CD14-positive monocyte (primary cell): ENCODE data around the gene KRT85. TPM values are rescaled to one million over a fixed set of nuclear protein-coding genes. Genes with fewer than 3 reads are reported as not detected.

ENCODE experiments used
- DNase-seq, 3 donors: peaks; one replicate each; pipeline ENCODE4 v3.0.0-alpha.2; 2011 to 2022
- H2AFZ ChIP-seq: 2 replicates; pipeline ENCODE4 v1.6.0; 2012; ENCODE audit warnings: mild to moderate bottlenecking, low read depth, low read length, inconsistent platforms; ENCODE audit not compliant: insufficient read depth, poor library complexity, severe bottlenecking
- H3K27ac ChIP-seq, 2 donors: 1 replicate in 1 of 2; 2 replicates in 1 of 2; pipeline ENCODE4 v1.5.1; 2012 to 2013; ENCODE audit warnings: low read length in 2 of 2, control low read depth in 1 of 2, inconsistent platforms in 1 of 2, low read depth in 1 of 2, mild to moderate bottlenecking in 1 of 2
- H3K27me3 ChIP-seq, 2 donors: one replicate each; pipeline versions ENCODE4 v1.6.0 to v1.6.1; 2011 to 2013; ENCODE audit warnings: low read length in 2 of 2; ENCODE audit not compliant: control insufficient read depth in 2 of 2, insufficient read depth in 2 of 2
- H3K36me3 ChIP-seq, 2 donors: replicated peaks in 1 of 2; 1 replicate in 1 of 2; 2 replicates in 1 of 2; pipeline versions ENCODE4 v1.5.1 to v1.6.1; 2012 to 2013; ENCODE audit warnings: low read length in 2 of 2, control low read depth in 1 of 2, inconsistent platforms in 1 of 2, mild to moderate bottlenecking in 1 of 2; ENCODE audit not compliant: insufficient read depth in 2 of 2, control insufficient read depth in 1 of 2
- H3K4me1 ChIP-seq, 2 donors: 1 replicate in 1 of 2; 2 replicates in 1 of 2; pipeline versions ENCODE4 v1.5.1 to v1.6.1; 2012 to 2013; ENCODE audit warnings: low read length in 2 of 2, control low read depth in 1 of 2, inconsistent platforms in 1 of 2, mild to moderate bottlenecking in 1 of 2, moderate library complexity in 1 of 2; ENCODE audit not compliant: insufficient read depth in 2 of 2, control insufficient read depth in 1 of 2
- H3K4me2 ChIP-seq: replicated peaks from 2 replicates; pipeline ENCODE3; 2012; ENCODE audit warnings: low read length, moderate library complexity, mild to moderate bottlenecking; ENCODE audit not compliant: poor library complexity, severe bottlenecking; ENCODE audit errors: extremely low read depth
- H3K4me3 ChIP-seq, 3 experiments: fragments of 200-600 bp in 1 of 3; sonication (generic) in 1 of 3; replicated peaks in 1 of 3; 1 replicate in 2 of 3; 2 replicates in 1 of 3; pipeline ENCODE4 v1.5.1; 2011 to 2013; ENCODE audit warnings: low read length in 3 of 3, mild to moderate bottlenecking in 3 of 3, control low read depth in 2 of 3, low read depth in 2 of 3, inconsistent platforms in 1 of 3, moderate library complexity in 1 of 3
- H3K79me2 ChIP-seq: 2 replicates; pipeline ENCODE4 v1.6.0; 2012; ENCODE audit warnings: mild to moderate bottlenecking, control low read depth, inconsistent platforms, low read length, moderate library complexity; ENCODE audit not compliant: insufficient read depth
- H3K9ac ChIP-seq: 2 replicates; pipeline ENCODE4 v1.6.0; 2017; ENCODE audit warnings: low read length, mild to moderate bottlenecking; ENCODE audit not compliant: insufficient read depth, poor library complexity, severe bottlenecking
- H3K9me3 ChIP-seq, 2 donors: replicated peaks in 1 of 2; 1 replicate in 1 of 2; 2 replicates in 1 of 2; pipeline versions ENCODE4 v1.5.1 to v1.6.1; 2012 to 2013; ENCODE audit warnings: low read length in 2 of 2, control low read depth in 1 of 2; ENCODE audit not compliant: control insufficient read depth in 1 of 2, insufficient read depth in 1 of 2
- H4K20me1 ChIP-seq: 2 replicates; pipeline ENCODE4 v1.6.0; 2012; ENCODE audit warnings: mild to moderate bottlenecking, low read length, control low read depth, moderate library complexity; ENCODE audit not compliant: insufficient read depth
- H3K27ac Mint-ChIP-seq, 7 donors: one replicate each; pipeline ENCODE4 v1.8.0; 2020; ENCODE audit warnings: mild to moderate bottlenecking in 7 of 7, mixed read lengths in 7 of 7, moderate library complexity in 6 of 7, inconsistent platforms in 2 of 7
- H3K27me3 Mint-ChIP-seq, 3 donors: one replicate each; pipeline ENCODE4 v1.8.0; 2021 to 2022; ENCODE audit warnings: low read depth in 3 of 3, mild to moderate bottlenecking in 3 of 3, mixed read lengths in 3 of 3, moderate library complexity in 3 of 3, inconsistent platforms in 1 of 3
- H3K36me3 Mint-ChIP-seq, 2 donors: one replicate each; pipeline ENCODE4 v1.8.0; 2020; ENCODE audit warnings: mixed read lengths in 2 of 2, inconsistent platforms in 1 of 2, mild to moderate bottlenecking in 1 of 2
- H3K4me1 Mint-ChIP-seq: one replicate; pipeline ENCODE4 v1.8.0; 2020; ENCODE audit warnings: mild to moderate bottlenecking, mixed read lengths
- H3K4me3 Mint-ChIP-seq, 2 donors: one replicate each; pipeline ENCODE4 v1.8.0; 2020; ENCODE audit warnings: mild to moderate bottlenecking in 2 of 2, mixed read lengths in 2 of 2, moderate library complexity in 1 of 2
- H3K9me3 Mint-ChIP-seq, 7 donors: one replicate each; pipeline ENCODE4 v1.8.0; 2020 to 2022; ENCODE audit warnings: mixed read lengths in 7 of 7, mild to moderate bottlenecking in 6 of 7, moderate library complexity in 6 of 7, inconsistent platforms in 2 of 7
- WGBS: methylation state at CpG from one replicate; pipeline ENCODE4 v1.1.5; 2013; ENCODE audit warnings: missing lambda C conversion rate; ENCODE audit not compliant: insufficient coverage; 5-methylcytosine and 5-hydroxymethylcytosine counted together
- intact Hi-C, 2 donors: fragments of 100-400 bp; cut with micrococcal nuclease; formaldehyde crosslinking; loops; one replicate each; pipeline versions ENCODE4 v1.15.0 to v1.15.1; 2023
- polyA plus RNA-seq, 3 donors: library from polyadenylated mRNA; depleted of rRNA in 1 of 3; unstranded in 2 of 3; stranded (reverse) in 1 of 3; fragments of 300-500 nt in 2 of 3; fragments of >200 nt in 1 of 3; fragmentation: Illumina TruSeq in 2 of 3; gene quantifications; 1 replicate in 2 of 3; 2 replicates in 1 of 3; pipeline ENCODE4 v1.2.3, GENCODE V29; 2012 to 2021
- TF ChIP-seq, protein P1 (sequence below): fragments of 200-600 bp; IDR thresholded peaks from one replicate; pipeline ENCODE4 v1.8.0; 2022; ENCODE audit warnings: antibody characterized with exemption, mild to moderate bottlenecking

KRT85 gene
- polyA plus RNA-seq, 3 donors: not detected

DNA sequence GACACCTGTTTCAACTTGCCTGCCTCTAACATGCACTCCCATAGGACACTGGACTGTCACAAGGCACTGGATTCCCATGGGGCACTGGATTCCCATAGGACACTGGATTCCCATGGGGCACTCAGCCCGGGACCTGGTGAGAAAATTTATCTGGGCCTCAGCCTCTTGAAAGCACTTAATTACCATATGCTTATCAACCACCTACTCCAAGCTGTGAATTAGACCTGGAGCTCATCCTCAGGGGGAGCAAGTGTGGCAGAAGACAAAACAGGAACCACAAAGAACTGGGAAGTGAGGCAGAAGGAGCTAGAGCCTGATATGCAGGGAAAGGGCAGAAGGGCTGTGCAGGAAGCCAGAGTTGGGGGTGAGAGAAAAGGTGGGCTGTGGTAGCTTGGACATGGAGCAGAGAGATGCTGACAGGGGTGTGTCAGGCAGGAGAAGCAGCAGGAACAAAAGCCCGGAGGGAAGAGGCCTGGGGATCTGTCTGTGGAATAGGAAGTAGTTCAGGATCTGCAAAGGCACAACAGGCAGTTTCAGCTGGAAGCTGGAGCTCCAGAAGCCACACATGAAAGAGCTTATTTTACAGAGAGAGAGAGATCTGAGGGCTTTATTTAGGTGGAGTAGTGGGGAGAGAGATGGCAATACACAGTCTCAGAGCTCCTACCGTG lies 35.7 kb upstream of the KRT85 start:
- H3K9me3 Mint-ChIP-seq: peaks cover 0 to 2% (median 0%) of the 10 kb centered on the region in 7 donors
- Histone ChIP-seq H3K36me3 (no peaks in the 10 kb centered on the region), H4K20me1 (no peaks in the 10 kb centered on the region), H3K4me2 (no peak overlapping the region), H3K4me3 (no peak overlapping the region), H3K9ac (no peak overlapping the region), H3K79me2 (no peaks in the 10 kb centered on the region), H3K4me1 (no peaks in the 10 kb centered on the region), H3K27ac (no peak overlapping the region), H2AFZ (no peak overlapping the region), H3K9me3 (no peaks in the 10 kb centered on the region), H3K27me3 (no peaks in the 10 kb centered on the region)
- H3K36me3 Mint-ChIP-seq: no peaks in the 10 kb centered on the region
- TF ChIP-seq, protein P1, sequence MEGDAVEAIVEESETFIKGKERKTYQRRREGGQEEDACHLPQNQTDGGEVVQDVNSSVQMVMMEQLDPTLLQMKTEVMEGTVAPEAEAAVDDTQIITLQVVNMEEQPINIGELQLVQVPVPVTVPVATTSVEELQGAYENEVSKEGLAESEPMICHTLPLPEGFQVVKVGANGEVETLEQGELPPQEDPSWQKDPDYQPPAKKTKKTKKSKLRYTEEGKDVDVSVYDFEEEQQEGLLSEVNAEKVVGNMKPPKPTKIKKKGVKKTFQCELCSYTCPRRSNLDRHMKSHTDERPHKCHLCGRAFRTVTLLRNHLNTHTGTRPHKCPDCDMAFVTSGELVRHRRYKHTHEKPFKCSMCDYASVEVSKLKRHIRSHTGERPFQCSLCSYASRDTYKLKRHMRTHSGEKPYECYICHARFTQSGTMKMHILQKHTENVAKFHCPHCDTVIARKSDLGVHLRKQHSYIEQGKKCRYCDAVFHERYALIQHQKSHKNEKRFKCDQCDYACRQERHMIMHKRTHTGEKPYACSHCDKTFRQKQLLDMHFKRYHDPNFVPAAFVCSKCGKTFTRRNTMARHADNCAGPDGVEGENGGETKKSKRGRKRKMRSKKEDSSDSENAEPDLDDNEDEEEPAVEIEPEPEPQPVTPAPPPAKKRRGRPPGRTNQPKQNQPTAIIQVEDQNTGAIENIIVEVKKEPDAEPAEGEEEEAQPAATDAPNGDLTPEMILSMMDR: no peak
- no peak overlapping the region for H3K27ac Mint-ChIP-seq
- DNase-seq: no peak
- peaks cover 3 to 7% (median 5%) of the 10 kb centered on the region in 3 donors for H3K27me3 Mint-ChIP-seq
- intact Hi-C loops: no loop called here
- H3K4me3 Mint-ChIP-seq: no peak overlapping the region
- 75% methylated on average over 2 of the region's 3 CpGs for WGBS
- no peaks in the 10 kb centered on the region for H3K4me1 Mint-ChIP-seq

DNA sequence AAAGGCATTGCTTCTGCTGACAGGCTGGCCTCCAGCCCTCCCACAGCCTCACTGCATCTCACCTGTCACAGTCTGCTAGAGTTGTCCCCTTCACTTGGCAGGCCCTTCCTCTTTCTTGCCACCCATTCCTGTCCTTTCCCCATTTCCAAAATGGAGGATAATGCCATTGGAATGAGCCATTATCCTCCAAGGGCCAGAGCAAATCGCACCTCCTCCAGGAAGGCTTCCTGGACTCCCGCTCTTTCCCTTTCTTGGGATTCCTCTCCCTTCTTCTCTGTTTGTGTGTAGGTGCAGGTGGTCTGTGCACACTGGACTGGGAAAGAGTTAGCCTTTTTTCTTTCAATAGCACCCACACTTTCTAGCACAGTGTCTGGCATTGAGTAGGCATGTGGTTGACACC lies 35.1 kb upstream of the KRT85 start:
- Histone ChIP-seq H4K20me1 (no peaks in the 10 kb centered on the region), H3K36me3 (no peaks in the 10 kb centered on the region), H3K27ac (no peak overlapping the region), H3K9me3 (no peaks in the 10 kb centered on the region), H3K4me3 (no peak overlapping the region), H3K9ac (no peak overlapping the region), H3K79me2 (no peaks in the 10 kb centered on the region), H3K4me1 (no peaks in the 10 kb centered on the region), H3K27me3 (no peaks in the 10 kb centered on the region), H3K4me2 (no peak overlapping the region), H2AFZ (no peak overlapping the region)
- H3K27ac Mint-ChIP-seq: no peak overlapping the region
- DNase-seq: no peak
- H3K4me1 Mint-ChIP-seq: no peaks in the 10 kb centered on the region
- H3K36me3 Mint-ChIP-seq: no peaks in the 10 kb centered on the region
- peaks cover 2 to 7% (median 4%) of the 10 kb centered on the region in 3 donors for H3K27me3 Mint-ChIP-seq
- H3K9me3 Mint-ChIP-seq: peaks cover 0 to 2% (median 0%) of the 10 kb centered on the region in 7 donors
- H3K4me3 Mint-ChIP-seq: no peak overlapping the region
- WGBS: no CpG with 5 or more reads among the region's 2 CpGs
- TF ChIP-seq, protein P1: no peak
- intact Hi-C loops: no loop called here
